ENCODE measurements around the gene RABL6. TPM values are rescaled to one million over a fixed set of nuclear protein-coding genes. Genes with fewer than 3 reads are reported as not detected.

RABL6 gene
- total RNA-seq, 5 donors from 2014 or later (not counting 1 experiment from before 2014, with no cell fraction given), result 60.5 to 86.7 (median 82.8) TPM

DNA sequence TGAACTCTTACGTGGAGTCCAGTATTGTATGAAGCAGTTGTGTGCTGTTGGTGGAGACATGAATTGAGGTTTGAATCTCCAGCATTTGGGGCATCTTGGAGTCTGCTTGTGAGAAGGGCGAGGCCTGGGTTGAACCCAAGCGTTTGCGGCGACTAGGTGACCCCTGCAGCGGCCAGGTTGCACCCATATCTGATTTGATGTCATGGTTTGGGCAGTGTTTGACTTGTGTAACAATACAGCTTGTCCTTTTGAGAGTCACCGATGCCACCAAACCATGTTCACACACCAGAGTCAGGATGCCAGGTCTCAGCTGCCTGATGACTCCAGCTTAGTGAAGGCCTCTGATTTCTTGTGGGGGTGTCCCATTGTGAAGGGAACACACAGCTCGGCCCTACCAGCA is 80.7 kb downstream of the RABL6 start:
- ChIA-PET CTCF (interaction anchor here in 1 of 2 donors (0.5 kb wide), 1 partner anchor 194 kb away, joined by 3 read pairs; no protein-coding TSS in a partner anchor), POLR2A (no interaction called here)
- WGBS (ENCODE audit: insufficient coverage), result 83% methylated on average over 7 of the region's 8 CpGs
- Mint-ChIP-seq H3K9me3 (no peaks in the 10 kb centered on the region), H3K4me3 (peak overlapping the region in 1 of 3 donors; percentile 13), H3K27me3 (no peaks in the 10 kb centered on the region), H3K36me3 (no peaks in the 10 kb centered on the region), H3K27ac (no peak overlapping the region), H3K4me1 (peaks cover 6 to 38% (median 34%) of the 10 kb centered on the region in 3 donors)
- no peaks in the 10 kb centered on the region for H3K27me3 ChIP-seq (replicated peaks in 1 of 2; ENCODE audit: control insufficient read depth in 2 of 2, extremely low read depth in 1 of 2, insufficient read depth in 2 of 2, low read length in 1 of 2)
- no peaks in the 10 kb centered on the region for H3K9me3 ChIP-seq
- H3K27ac ChIP-seq (ENCODE audit: low read length), result no peak overlapping the region
- DNase-seq, result no peak
- H3K4me1 ChIP-seq (ENCODE audit: control insufficient read depth in 1 of 2, extremely low read depth in 1 of 2, insufficient read depth in 2 of 2, low read length in 2 of 2), result peaks cover 3 to 38% of the 10 kb centered on the region in 2 experiments
- ATAC-seq (replicated peaks in 1 of 4), result no peak
- peaks cover 0 to 13% of the 10 kb centered on the region in 2 donors for H3K36me3 ChIP-seq (ENCODE audit: control insufficient read depth in 2 of 2, extremely low read depth in 1 of 2, insufficient read depth in 1 of 2, low read length in 1 of 2)
- H3K4me3 ChIP-seq (ENCODE audit: control insufficient read depth in 1 of 2, extremely low read depth in 1 of 2, low read length in 1 of 2), result no peak overlapping the region

DNA sequence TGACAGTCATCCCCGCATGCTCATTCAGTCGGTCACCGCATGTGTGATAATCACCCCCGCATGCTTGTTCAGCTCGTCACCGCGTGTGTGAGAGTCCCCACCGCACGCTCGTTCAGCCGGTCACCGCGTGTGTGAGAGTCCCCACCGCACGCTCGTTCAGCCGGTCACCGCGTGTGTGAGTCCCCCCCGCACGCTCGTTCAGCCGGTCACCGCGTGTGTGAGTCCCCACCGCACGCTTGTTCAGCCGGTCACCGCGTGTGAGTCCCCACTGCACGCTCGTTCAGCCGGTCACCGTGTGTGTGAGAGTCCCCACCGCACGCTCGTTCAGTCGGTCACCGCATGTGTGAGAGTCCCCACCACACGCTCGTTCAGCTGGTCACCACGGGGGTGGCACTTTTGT is 82.1 kb downstream of the RABL6 start:
- Histone ChIP-seq H3K9me3 (no peaks in the 10 kb centered on the region), H3K36me3 (ENCODE audit: control insufficient read depth in 2 of 2, extremely low read depth in 1 of 2, insufficient read depth in 1 of 2, low read length in 1 of 2) (peaks cover 0 to 20% of the 10 kb centered on the region in 2 donors), H3K27me3 (replicated peaks in 1 of 2; ENCODE audit: control insufficient read depth in 2 of 2, extremely low read depth in 1 of 2, insufficient read depth in 2 of 2, low read length in 1 of 2) (no peaks in the 10 kb centered on the region), H3K4me3 (ENCODE audit: control insufficient read depth in 1 of 2, extremely low read depth in 1 of 2, low read length in 1 of 2) (no peak overlapping the region), H3K4me1 (ENCODE audit: control insufficient read depth in 1 of 2, extremely low read depth in 1 of 2, insufficient read depth in 2 of 2, low read length in 2 of 2) (peaks cover 3 to 39% of the 10 kb centered on the region in 2 experiments), H3K27ac (ENCODE audit: low read length) (no peak overlapping the region)
- peaks cover 8% of the 10 kb centered on the region for H3K36me3 Mint-ChIP-seq
- H3K4me1 Mint-ChIP-seq, result peaks cover 12 to 44% (median 41%) of the 10 kb centered on the region in 3 donors
- H3K27me3 Mint-ChIP-seq, result no peaks in the 10 kb centered on the region
- DNase-seq (no peak), ATAC-seq (replicated peaks in 1 of 4) (no peak)
- CTCF ChIA-PET, result interaction anchor here in 1 of 2 donors (0.7 kb wide), 1 partner anchor 86 kb away, joined by 3 read pairs; no protein-coding TSS in a partner anchor
- POLR2A ChIA-PET, result no interaction called here
- WGBS (ENCODE audit: insufficient coverage), result 98% methylated on average over 38 of the region's 42 CpGs
- H3K4me3 Mint-ChIP-seq, result no peak overlapping the region
- H3K9me3 Mint-ChIP-seq, result no peaks in the 10 kb centered on the region
- H3K27ac Mint-ChIP-seq, result no peak overlapping the region

DNA sequence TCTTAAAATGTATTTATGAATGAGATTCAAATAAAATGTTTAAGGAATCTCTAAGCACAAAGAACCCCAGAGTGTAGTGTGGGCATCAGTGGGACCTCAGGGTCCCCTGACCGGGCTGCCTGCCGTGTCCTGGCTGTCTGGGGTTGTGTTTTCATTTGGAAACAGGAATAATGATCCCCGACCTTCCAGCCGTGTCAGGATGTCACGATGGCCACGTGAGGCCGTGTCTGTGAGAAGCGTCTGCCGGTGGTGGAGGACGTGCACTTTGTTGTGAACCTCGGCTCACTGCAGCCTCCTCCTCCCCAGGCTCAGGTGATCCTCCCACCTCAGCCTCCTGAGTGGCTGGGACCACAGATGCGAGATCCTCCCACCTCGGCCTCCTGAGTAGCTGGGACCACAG is 82.9 kb downstream of the RABL6 start:
- H3K4me3 Mint-ChIP-seq, result no peak overlapping the region
- WGBS (ENCODE audit: insufficient coverage), result 93% methylated on average over 13 of the region's 13 CpGs
- H3K27ac Mint-ChIP-seq, result no peak overlapping the region
- ATAC-seq (replicated peaks in 1 of 4), result no peak
- Histone ChIP-seq H3K4me3 (ENCODE audit: control insufficient read depth in 1 of 2, extremely low read depth in 1 of 2, low read length in 1 of 2) (no peak overlapping the region), H3K4me1 (ENCODE audit: control insufficient read depth in 1 of 2, extremely low read depth in 1 of 2, insufficient read depth in 2 of 2, low read length in 2 of 2) (peaks cover 3 to 33% of the 10 kb centered on the region in 2 experiments), H3K27me3 (replicated peaks in 1 of 2; ENCODE audit: control insufficient read depth in 2 of 2, extremely low read depth in 1 of 2, insufficient read depth in 2 of 2, low read length in 1 of 2) (no peaks in the 10 kb centered on the region), H3K36me3 (ENCODE audit: control insufficient read depth in 2 of 2, extremely low read depth in 1 of 2, insufficient read depth in 1 of 2, low read length in 1 of 2) (peaks cover 0 to 21% of the 10 kb centered on the region in 2 donors), H3K9me3 (no peaks in the 10 kb centered on the region), H3K27ac (ENCODE audit: low read length) (no peak overlapping the region)
- H3K27me3 Mint-ChIP-seq, result no peaks in the 10 kb centered on the region
- no peak for DNase-seq
- peaks cover 12 to 42% (median 38%) of the 10 kb centered on the region in 3 donors for H3K4me1 Mint-ChIP-seq
- H3K9me3 Mint-ChIP-seq, result no peaks in the 10 kb centered on the region
- ChIA-PET CTCF (no interaction called here), POLR2A (no interaction called here)
- H3K36me3 Mint-ChIP-seq, result peaks cover 8% of the 10 kb centered on the region

Other genes with a start within 250 kb of the RABL6 start
- 1 to 10 TPM in 3 of 5 donors, under 1 TPM in 2; 0.43 to 1.9 (median 1.1) TPM for gene EGFL7, start 145.0 kb upstream of the RABL6 start, total RNA-seq
- gene AGPAT2, start 120.5 kb upstream of the RABL6 start, total RNA-seq, result 10 to 100 TPM in 4 of 5 donors, 1 to 10 TPM in 1; 6.5 to 13.0 (median 12.1) TPM
- 1 to 10 TPM in 1 of 5 donors, under 1 TPM in 4; 0.25 to 2.1 (median 0.77) TPM for gene DIPK1B, start 95.4 kb upstream of the RABL6 start, total RNA-seq
- 1 to 10 TPM; 1.3 to 2.8 (median 2.2) TPM for gene LCN10, start 65.0 kb upstream of the RABL6 start, total RNA-seq
- gene LCN6, start 59.4 kb upstream of the RABL6 start, total RNA-seq, result not detected
- gene LCN8, start 49.7 kb upstream of the RABL6 start, total RNA-seq, result under 1 TPM in 1 of 5 donors, not detected in 4; 0.16 TPM
- gene LCN15, start 43.4 kb upstream of the RABL6 start, total RNA-seq, result not detected
- gene TMEM141, start 16.6 kb upstream of the RABL6 start, total RNA-seq, result 10 to 100 TPM; 24.4 to 53.5 (median 45.8) TPM
- 1 to 10 TPM; 1.9 to 2.9 (median 2.3) TPM for gene CCDC183, start 11.6 kb upstream of the RABL6 start, total RNA-seq
- gene AJM1, start 34.5 kb downstream of the RABL6 start, total RNA-seq, result 1 to 10 TPM; 2.1 to 7.5 (median 5.1) TPM
- 10 to 100 TPM; 23.3 to 56.8 (median 43.5) TPM for gene PHPT1, start 41.5 kb downstream of the RABL6 start, total RNA-seq
- 10 to 100 TPM in 1 of 5 donors, 1 to 10 TPM in 4; 3.0 to 10.7 (median 7.1) TPM for gene MAMDC4, start 44.4 kb downstream of the RABL6 start, total RNA-seq
- 100 to 1,000 TPM; 236 to 314 (median 297) TPM for gene EDF1, start 58.4 kb downstream of the RABL6 start, total RNA-seq
- gene TRAF2, start 78.6 kb downstream of the RABL6 start, total RNA-seq, result 10 to 100 TPM; 20.9 to 38.7 (median 33.7) TPM
- 100 to 1,000 TPM in 3 of 5 donors, 10 to 100 TPM in 2; 60.9 to 161 (median 145) TPM for gene FBXW5, start 136.8 kb downstream of the RABL6 start, total RNA-seq
- 1 to 10 TPM; 1.7 to 3.8 (median 3.2) TPM for gene C8G, start 137.3 kb downstream of the RABL6 start, total RNA-seq
- 1 to 10 TPM; 1.1 to 3.3 (median 2.2) TPM for gene LCN12, start 144.3 kb downstream of the RABL6 start, total RNA-seq
- 10 to 100 TPM in 4 of 5 donors, 1 to 10 TPM in 1; 9.6 to 56.6 (median 26.4) TPM for gene PTGDS, start 169.6 kb downstream of the RABL6 start, total RNA-seq
- 1 to 10 TPM in 3 of 5 donors, under 1 TPM in 2; 0.29 to 2.2 (median 1.3) TPM for gene LCNL1, start 175.0 kb downstream of the RABL6 start, total RNA-seq
- gene PAXX, start 184.5 kb downstream of the RABL6 start, total RNA-seq, result 100 to 1,000 TPM in 4 of 5 donors, 10 to 100 TPM in 1; 81.3 to 173 (median 127) TPM
- gene CLIC3, start 188.6 kb downstream of the RABL6 start, total RNA-seq, result 10 to 100 TPM in 2 of 5 donors, 1 to 10 TPM in 3; 5.4 to 24.7 (median 8.0) TPM
- gene ABCA2, start 220.3 kb downstream of the RABL6 start, total RNA-seq, result 100 to 1,000 TPM in 3 of 5 donors, 10 to 100 TPM in 2; 58.6 to 138 (median 121) TPM
- gene FUT7, start 224.1 kb downstream of the RABL6 start, total RNA-seq, result 1 to 10 TPM; 1.1 to 7.7 (median 5.1) TPM
- 10 to 100 TPM; 32.4 to 76.7 (median 57.0) TPM for gene NPDC1, start 238.2 kb downstream of the RABL6 start, total RNA-seq
- gene ENTPD2, start 246.1 kb downstream of the RABL6 start, total RNA-seq, result under 1 TPM in 1 of 5 donors, not detected in 4; 0.32 TPM

All from T-cell (primary cell).